ENCODE data around the gene NAA50.

Gene NAA50

GRCh38 chr3:113743006-113743630 lies 2.9 kb downstream of the NAA50 start:
- DNase-seq, result no peak

- DNase-seq, result no peak
Observed at GRCh38 chr3:113741620-113742019, 4.4 kb downstream of the NAA50 start.

GRCh38 chr3:113741086-113741485 lies 5.0 kb downstream of the NAA50 start:
- no peak for DNase-seq

- peak in 3 of 56 donors; percentile 3 to 19 (median 17) for DNase-seq
Observed at GRCh38 chr3:113736548-113737089, 9.4 kb downstream of the NAA50 start.

GRCh38 chr3:113731694-113732093 lies 14.4 kb downstream of the NAA50 start:
- no peak for DNase-seq

GRCh38 chr3:113730550-113730949 lies 15.5 kb downstream of the NAA50 start:
- no peak for DNase-seq

- no peak for DNase-seq
Observed at GRCh38 chr3:113728661-113729060, 17.4 kb downstream of the NAA50 start.

GRCh38 chr3:113721636-113722035 lies 24.4 kb downstream of the NAA50 start:
- DNase-seq, result no peak

GRCh38 chr3:113719758-113720157 lies 26.3 kb downstream of the NAA50 start:
- no peak for DNase-seq

- DNase-seq, result no peak
Observed at GRCh38 chr3:113719294-113719693, 26.8 kb downstream of the NAA50 start.

- no peak for DNase-seq
Observed at GRCh38 chr3:113717818-113718217, 28.2 kb downstream of the NAA50 start.

GRCh38 chr3:113717308-113717707 lies 28.7 kb downstream of the NAA50 start:
- DNase-seq, result no peak

GRCh38 chr3:113714702-113715101 lies 31.3 kb downstream of the NAA50 start:
- DNase-seq, result no peak

- DNase-seq, result no peak
Observed at GRCh38 chr3:113712129-113712528, 33.9 kb downstream of the NAA50 start.

- no peak for DNase-seq
Observed at GRCh38 chr3:113707835-113708234, 38.2 kb downstream of the NAA50 start.

GRCh38 chr3:113698956-113699355 lies 47.1 kb downstream of the NAA50 start:
- DNase-seq, result peak in 5 of 56 donors; percentile 1 to 9 (median 2)

GRCh38 chr3:113698213-113698742 lies 47.8 kb downstream of the NAA50 start:
- DNase-seq, result no peak

GRCh38 chr3:113697500-113698090 lies 48.5 kb downstream of the NAA50 start:
- peak in 6 of 56 donors; percentile 29 to 57 (median 42) for DNase-seq

- peak; percentile 89 to 100 (median 99) for DNase-seq
Observed at GRCh38 chr3:113696658-113697499, 49.2 kb downstream of the NAA50 start.

GRCh38 chr3:113695786-113696645 lies 50.0 kb downstream of the NAA50 start, which contains the start of gene USF3:
Gene USF3 (minus strand): TSS chr3:113696642. CDS start chr3:113674878, 21,764 bp downstream.
- peak in 53 of 56 donors; percentile 10 to 80 (median 58) for DNase-seq

GRCh38 chr3:113695431-113695785 lies 50.6 kb downstream of the NAA50 start:
- DNase-seq, result no peak

Measured in amygdala (tissue), 56 donors.